GM19025 (cell line): ENCODE measurements around the gene EPHB1.
A peak's percentile ranks its signal among the peaks of the same experiment; 100 is the strongest.

Experiments
- ATAC-seq: cut with Tn5 transposase; IDR thresholded peaks from one replicate; pipeline ENCODE4 v1.9.1; 2021; ENCODE audit warnings: mild to moderate bottlenecking, low read depth, moderate library complexity; ENCODE audit not compliant: unreplicated experiment

Gene EPHB1

GRCh38 chr3:134874737-134875413 lies 79.8 kb downstream of the EPHB1 start:
- ATAC-seq = no peak

- no peak for ATAC-seq
Measured at GRCh38 chr3:134876836-134877235, 81.8 kb downstream of the EPHB1 start.

DNA sequence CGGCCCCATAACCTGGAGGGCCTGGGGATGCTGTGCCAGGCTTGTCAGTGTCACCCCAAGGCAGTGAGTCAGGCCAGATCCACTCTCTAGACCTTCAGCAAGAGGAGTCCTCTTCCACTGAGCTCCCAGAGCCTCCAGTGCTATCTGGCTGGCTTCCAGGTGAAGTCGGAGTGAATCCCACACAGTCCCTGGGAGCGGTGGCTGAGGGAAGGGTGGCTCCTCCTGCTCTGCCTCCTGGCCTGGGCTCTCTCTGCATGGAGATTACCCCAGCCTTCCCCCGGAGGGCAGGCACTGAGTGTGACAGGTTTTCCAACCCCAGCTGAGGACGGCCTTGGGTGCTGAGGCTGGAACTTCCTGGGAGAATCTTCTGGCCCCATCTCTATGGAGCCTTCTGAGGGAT lies 82.7 kb downstream of the EPHB1 start:
- ATAC-seq = no peak

- no peak for ATAC-seq
Measured at GRCh38 chr3:134879990-134880389, 84.9 kb downstream of the EPHB1 start.

DNA sequence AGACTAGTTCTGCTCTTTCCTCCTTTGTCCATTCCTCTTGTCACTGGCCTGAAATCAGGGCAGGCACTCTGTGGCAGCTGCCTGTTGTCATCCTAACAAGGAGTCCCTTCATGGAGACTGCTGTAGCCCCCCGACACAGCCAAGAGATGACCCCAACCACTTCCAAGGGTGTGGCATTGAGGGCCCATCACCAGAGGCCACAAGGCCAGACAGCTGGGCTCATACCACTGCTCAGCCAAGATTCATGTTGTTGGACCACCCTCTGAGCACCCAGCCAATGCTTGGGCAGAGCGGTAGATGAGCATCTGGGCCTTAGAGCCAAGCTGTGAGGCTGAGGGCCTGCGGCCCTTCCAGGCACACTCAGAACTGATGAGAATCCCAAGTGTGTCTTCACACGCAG lies 85.4 kb downstream of the EPHB1 start:
- ATAC-seq = no peak

- no peak for ATAC-seq
Measured at GRCh38 chr3:134881305-134881704, 86.2 kb downstream of the EPHB1 start.

DNA sequence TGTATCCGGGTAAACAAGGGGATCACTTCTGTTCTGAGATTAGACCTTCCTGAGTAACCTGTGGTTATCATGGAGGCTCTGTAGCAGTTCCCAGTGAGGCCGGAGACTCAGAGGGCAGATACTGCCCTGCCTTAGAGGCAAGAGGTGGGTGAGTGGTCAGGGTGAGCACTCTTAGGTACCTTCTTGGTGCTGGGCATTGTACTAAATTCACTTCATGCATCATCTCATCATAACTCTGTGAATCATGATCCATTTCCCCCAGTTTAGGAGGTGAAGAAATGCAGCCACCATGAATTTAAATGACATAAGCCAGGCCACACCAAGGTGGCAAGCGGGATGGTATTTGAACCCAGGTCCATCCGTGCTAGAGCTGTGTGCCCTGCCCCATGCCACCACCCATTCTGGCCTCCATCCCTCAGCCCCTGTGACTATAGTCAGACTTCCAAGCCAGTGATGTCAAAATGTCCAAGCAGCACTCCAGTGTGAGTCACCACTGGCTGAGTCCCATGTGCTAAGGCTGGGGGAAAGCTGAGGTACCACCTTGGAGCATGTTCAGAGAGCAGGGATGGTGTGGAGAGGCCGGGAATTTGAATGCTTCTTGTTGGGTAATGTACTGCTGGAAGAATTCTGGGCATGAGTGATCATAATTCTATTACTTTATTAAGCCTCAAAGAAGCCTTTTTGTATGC lies 88.8 kb downstream of the EPHB1 start:
- ATAC-seq = no peak

DNA sequence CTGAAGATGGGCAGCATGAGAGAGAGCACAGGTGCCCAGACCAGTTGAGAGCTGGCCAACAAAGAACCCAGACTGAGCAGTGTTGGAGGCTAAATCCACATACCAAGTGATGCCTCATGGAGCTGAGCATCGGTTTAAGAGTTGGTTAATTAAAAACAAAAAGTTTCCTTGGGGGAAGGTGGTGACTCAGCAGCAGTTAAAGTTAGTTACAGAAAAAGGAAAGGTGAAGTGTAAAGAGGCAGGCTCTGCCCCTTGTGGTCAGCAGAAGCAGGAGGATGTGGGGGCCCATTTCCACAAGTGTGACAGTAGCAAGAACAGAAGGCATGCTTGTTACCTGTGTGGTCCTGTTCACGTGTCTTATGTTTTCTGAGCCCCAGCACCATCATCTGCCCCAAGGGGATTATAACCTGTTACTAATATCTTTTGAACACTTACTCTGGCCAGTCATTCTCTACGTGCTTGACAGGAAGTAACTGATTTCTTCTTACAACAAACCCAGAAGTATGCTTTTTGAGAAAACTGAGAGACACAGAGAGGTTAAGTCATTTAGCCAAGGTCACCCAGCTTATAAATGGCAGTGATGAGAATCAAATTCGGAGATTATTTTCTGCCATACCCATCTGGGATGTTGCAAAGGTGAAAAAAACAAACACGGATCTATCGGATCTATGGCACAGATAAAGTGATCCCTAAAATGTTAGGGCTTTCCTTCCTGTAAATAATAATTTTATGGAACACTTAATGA lies 91.0 kb downstream of the EPHB1 start:
- ATAC-seq = peak; percentile 89

- no peak for ATAC-seq
Measured at GRCh38 chr3:134886991-134887390, 91.9 kb downstream of the EPHB1 start.

- ATAC-seq = no peak
Measured at GRCh38 chr3:134887536-134887935, 92.5 kb downstream of the EPHB1 start.

- no peak for ATAC-seq
Measured at GRCh38 chr3:134892326-134892725, 97.3 kb downstream of the EPHB1 start.

DNA sequence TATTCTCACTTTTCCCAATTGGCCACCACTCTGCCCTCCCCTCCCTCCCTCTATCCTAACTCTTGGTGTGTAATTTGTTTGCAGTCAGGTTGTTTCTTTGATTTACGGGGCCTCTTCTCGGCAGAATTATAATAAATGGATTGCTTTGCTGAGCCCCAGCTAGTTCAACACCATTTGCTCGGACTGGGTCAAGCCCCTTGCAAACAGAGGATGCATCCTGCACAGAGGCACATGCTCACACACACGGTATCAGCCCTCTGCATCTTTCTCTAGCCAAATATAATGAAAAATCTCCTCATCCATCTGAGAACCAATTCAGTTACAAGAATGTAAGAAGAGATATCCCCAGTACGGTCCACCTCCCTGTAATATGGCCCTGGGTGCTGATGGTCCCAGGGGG lies 97.7 kb downstream of the EPHB1 start:
- ATAC-seq = no peak

DNA sequence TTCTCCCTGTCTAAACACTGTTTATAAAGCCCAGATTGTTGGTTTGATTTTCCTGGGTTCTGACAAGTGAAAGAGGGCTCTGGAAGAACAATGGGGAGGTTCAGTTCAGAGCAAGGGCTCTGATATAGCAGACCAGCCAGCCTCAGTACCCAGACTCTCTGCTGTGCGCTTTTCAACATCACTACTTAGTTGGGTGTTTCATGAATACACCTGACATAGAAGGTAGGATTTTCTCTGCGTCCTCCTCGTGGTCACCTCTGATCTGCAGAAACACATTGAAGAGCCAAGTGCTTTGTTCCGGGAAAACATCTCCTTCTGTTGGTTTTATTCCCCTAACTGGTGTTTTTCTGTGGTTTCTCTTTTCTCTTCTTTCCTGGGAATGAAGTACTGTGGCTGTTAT lies 99.5 kb downstream of the EPHB1 start:
- ATAC-seq = no peak

DNA sequence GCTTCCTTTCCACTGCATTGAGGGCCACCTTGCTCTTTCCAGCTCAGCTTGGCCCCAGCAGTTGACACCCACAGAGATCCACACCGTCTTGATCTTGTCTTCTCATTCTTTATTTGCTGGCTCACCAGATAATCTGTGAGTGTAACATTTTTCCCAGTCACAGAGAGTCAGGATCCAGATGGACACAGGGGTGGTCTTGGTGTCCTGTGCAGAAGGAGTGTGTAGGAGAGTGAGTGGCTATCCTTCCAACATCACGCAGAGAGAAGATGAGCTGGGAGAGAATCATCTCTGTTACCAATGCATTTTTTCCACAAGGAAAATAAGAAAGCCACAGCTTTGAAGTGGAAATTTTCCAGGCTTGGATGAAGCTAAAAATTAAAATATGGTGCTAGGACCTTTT lies 100.1 kb downstream of the EPHB1 start:
- no peak for ATAC-seq

DNA sequence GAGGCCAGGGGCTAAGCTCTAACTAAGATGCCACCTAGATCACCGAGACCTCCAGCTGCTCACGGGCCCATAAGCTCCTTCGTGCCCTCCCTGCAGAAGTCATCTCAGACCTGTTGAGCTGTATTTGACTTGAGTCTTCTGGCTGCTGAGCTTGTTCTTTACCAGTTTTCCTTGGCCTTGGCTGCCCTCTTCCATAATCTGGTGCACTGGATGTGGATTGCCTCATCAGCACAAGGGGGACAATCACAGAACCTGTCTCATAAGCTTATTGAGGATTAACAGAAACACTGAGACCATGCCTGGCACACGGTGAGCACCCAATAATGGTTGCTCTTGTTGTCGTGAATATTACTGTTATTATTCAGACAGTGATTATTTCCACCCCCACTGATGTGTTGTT lies 101.1 kb downstream of the EPHB1 start:
- ATAC-seq = no peak

- no peak for ATAC-seq
Measured at GRCh38 chr3:134896696-134897095, 101.6 kb downstream of the EPHB1 start.

DNA sequence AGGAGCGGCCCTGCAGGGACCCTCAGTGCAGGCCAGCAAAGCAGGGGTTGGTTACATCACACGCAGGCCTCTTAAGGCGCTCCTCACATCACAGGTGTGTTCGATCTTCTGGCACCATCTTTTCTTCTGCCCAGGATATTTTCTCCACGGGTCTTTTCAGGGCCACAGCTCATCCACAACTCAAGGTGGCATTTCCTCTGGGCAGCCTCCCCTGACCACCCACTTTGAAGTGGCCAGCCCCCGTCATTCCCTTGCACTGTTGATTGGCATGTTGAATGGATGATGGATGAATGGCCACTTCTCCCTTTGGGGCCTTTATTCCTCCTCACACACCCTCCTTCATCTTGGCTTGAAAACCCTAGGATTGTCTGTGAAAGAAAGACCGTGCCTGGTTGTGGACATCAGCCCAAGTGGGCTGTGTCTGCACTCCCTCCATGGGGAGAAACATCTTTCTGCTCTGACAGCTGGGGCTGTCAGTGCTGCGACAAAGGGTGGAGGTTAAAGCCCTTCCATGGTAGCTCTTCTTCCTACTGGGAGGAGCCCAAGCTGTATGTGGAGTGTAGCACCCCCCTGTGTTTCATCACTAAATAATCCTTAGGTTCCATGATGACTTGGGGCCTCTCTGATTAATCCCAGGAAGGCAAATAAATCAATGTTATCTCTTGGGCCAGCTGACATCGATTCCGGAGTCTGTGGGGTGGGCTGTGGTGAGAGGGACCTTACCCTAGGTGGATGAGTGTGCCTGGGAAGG lies 102.5 kb downstream of the EPHB1 start:
- ATAC-seq = no peak

DNA sequence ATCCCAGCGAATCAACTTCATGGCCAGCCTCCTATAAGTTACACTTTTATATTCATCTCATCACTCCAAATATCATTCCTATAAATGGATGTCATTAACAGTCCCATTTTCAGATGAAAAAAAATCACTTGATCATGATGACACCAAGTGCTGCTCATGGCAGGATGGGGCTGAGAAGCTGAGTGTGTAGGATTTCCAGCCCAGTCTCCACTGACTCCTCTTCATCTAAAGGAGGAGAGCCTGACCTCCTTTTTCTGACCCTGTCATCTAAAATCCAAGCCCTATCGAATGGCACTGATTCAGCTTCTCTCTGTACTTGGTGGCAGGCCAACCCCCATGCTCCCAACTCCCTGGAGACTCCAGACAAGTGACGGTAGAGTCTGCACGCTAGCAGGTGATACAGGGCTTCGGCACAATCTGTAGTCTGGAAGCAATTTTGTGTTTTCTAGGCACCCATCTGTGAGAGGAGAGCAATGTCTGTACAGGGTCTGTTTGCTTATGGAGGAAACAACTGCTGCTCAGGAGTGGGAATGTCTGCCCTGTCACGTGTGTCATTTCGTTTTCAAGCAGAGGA lies 103.2 kb downstream of the EPHB1 start:
- no peak for ATAC-seq

DNA sequence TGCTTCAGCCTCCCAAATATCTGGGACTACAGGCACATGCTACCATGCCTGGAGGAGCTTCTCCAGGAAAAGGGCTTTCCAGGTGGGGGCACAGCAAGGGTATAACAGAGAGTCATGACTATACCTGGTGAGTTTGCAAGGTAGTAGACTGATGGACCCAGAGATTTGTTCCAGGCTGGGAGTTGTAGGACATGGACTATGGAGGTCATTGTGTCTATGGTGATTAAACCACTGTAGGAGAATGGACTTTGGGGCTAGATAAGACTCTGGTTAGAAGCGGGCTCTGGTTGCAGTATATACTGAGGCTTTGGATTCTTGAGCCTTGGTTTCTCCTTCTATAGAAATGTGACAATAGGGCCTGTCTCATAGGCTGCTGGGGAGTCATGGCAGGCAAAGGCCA lies 104.7 kb downstream of the EPHB1 start:
- ATAC-seq = no peak

- ATAC-seq = no peak
Measured at GRCh38 chr3:134900482-134900881, 105.4 kb downstream of the EPHB1 start.

DNA sequence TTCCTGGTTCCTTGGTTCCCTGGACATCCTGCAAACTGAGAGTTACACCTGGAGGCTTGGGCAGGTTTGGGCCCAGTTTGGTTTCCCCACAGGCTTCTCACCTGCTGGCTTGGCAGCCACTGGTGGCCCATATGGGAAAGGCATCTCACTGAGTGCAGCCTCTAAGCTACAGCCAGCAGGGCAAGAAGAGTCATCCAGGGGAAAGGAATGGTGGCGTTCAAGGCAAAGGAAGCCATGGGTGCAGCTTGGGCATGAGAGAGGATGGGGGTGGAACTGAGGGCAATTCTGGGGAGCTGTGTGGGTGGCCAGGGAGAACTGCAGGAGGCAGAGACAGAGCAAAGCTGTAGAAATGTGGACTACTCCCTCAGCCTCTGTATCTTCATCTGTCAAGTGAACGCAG lies 106.4 kb downstream of the EPHB1 start:
- ATAC-seq = no peak
